K562 (cell line): ENCODE measurements around the gene DNAAF3. TPM values are rescaled to one million over a fixed set of nuclear protein-coding genes. Genes with fewer than 3 reads are reported as not detected.

Experiments used
- ATF2 ChIP-seq: sonication (generic); formaldehyde crosslinking; IDR thresholded peaks from 2 replicates; pipeline ENCODE4 v1.8.1; 2022; ENCODE audit warnings: missing genetic modification reagents
- CCNT2 ChIP-seq: IDR thresholded peaks from 2 replicates; pipeline ENCODE4 v1.6.1; 2011; ENCODE audit warnings: borderline replicate concordance, low read depth, mild to moderate bottlenecking, moderate library complexity, mixed read lengths, low read length; ENCODE audit not compliant: insufficient read length; ENCODE audit errors: extremely low read depth
- FOXA1 ChIP-seq: fragments of 450-650 bp; IDR thresholded peaks from 2 replicates; pipeline ENCODE4 v1.6.1; 2016; ENCODE audit warnings: mild to moderate bottlenecking, borderline replicate concordance
- GATA2 ChIP-seq: sonication (generic); formaldehyde crosslinking; IDR thresholded peaks from 2 replicates; pipeline ENCODE4 v1.4.0; 2020; ENCODE audit warnings: mild to moderate bottlenecking, missing genetic modification reagents
- HDGF ChIP-seq: fragments of 450-650 bp; IDR thresholded peaks from 2 replicates; pipeline ENCODE4 v1.6.1; 2016
- KAT8 ChIP-seq: fragments of 450-650 bp; IDR thresholded peaks from 2 replicates; pipeline ENCODE4 v1.6.1; 2016; ENCODE audit warnings: low read depth, mild to moderate bottlenecking
- KHSRP ChIP-seq: fragments of 450-650 bp; IDR thresholded peaks from 2 replicates; pipeline ENCODE4 v1.6.1; 2017
- MCM5 ChIP-seq: fragments of 450-650 bp; IDR thresholded peaks from 2 replicates; pipeline ENCODE4 v1.6.1; 2016; ENCODE audit warnings: low read depth
- NCOA6 ChIP-seq: fragments of 450-650 bp; IDR thresholded peaks from 2 replicates; pipeline ENCODE4 v1.6.1; 2017; ENCODE audit warnings: mild to moderate bottlenecking
- NELFE ChIP-seq: IDR thresholded peaks from 2 replicates; pipeline ENCODE4 v1.6.1; 2011; ENCODE audit warnings: mild to moderate bottlenecking; ENCODE audit not compliant: insufficient read depth, insufficient read length
- NFRKB ChIP-seq: fragments of 450-650 bp; IDR thresholded peaks from 2 replicates; pipeline ENCODE4 v1.6.1; 2016; ENCODE audit warnings: low read depth
- PHF21A ChIP-seq: fragments of 450-650 bp; IDR thresholded peaks from 2 replicates; pipeline ENCODE4 v1.6.1; 2017; ENCODE audit warnings: low read depth, borderline replicate concordance
- PRDM10 ChIP-seq: fragments of 450-650 bp; IDR thresholded peaks from 2 replicates; pipeline ENCODE4 v1.6.1; 2018; ENCODE audit not compliant: partially characterized antibody
- PTBP1 ChIP-seq: fragments of 200-400 bp; formaldehyde crosslinking; IDR thresholded peaks from 2 replicates; pipeline ENCODE4 v1.6.1; 2017; ENCODE audit warnings: low read depth, low read length
- SAFB2 ChIP-seq: fragments of 200-400 bp; formaldehyde crosslinking; IDR thresholded peaks from 2 replicates; pipeline ENCODE4 v1.6.1; 2018; ENCODE audit warnings: borderline replicate concordance, low read length, low read depth, moderate library complexity; ENCODE audit not compliant: severe bottlenecking
- SMC3 ChIP-seq: conservative IDR thresholded peaks from 2 replicates; pipeline ENCODE4 v1.6.1; 2011; ENCODE audit warnings: low read depth, low read length, improper control_type of control experiment; ENCODE audit not compliant: insufficient read depth
- SNRNP70 ChIP-seq: fragments of 200-400 bp; formaldehyde crosslinking; optimal IDR thresholded peaks from 2 replicates; pipeline ENCODE3; 2017; ENCODE audit warnings: low read depth, low read length
- STAG1 ChIP-seq: sonication (generic); formaldehyde crosslinking; IDR thresholded peaks from 2 replicates; pipeline ENCODE4 v1.5.0; 2020; ENCODE audit warnings: missing genetic modification reagents, borderline replicate concordance
- USF1 ChIP-seq: sonication (generic); formaldehyde crosslinking; IDR thresholded peaks from 2 replicates; pipeline ENCODE4 v1.9.0; 2022; ENCODE audit warnings: mild to moderate bottlenecking, missing genetic modification reagents
- ZFX ChIP-seq: sonication (generic); formaldehyde crosslinking; IDR thresholded peaks from 2 replicates; pipeline ENCODE4 v1.8.0; 2022; ENCODE audit warnings: mild to moderate bottlenecking, missing genetic modification reagents, moderate library complexity
- ZNF197 ChIP-seq: fragments of 200-800 bp; sonication (Bioruptor generic); IDR thresholded peaks from 2 replicates; pipeline ENCODE4 v1.6.1; 2016; ENCODE audit warnings: low read depth, missing genetic modification characterization, missing compliant biosample characterization
- ZNF77 ChIP-seq: fragments of 250-450 bp; sonication (Bioruptor Pico); IDR thresholded peaks from 2 replicates; pipeline ENCODE4 v1.5.0; 2020
- ZNF778 ChIP-seq: fragments of 450-650 bp; formaldehyde crosslinking; IDR thresholded peaks from 2 replicates; pipeline ENCODE4 v1.4.0; 2020; ENCODE audit warnings: mild to moderate bottlenecking, moderate library complexity
- polyA plus RNA-seq, 8 experiments: library from polyadenylated mRNA; depleted of rRNA in 4 of 8; stranded (reverse) in 5 of 8; unstranded in 3 of 8; fragments of >200 nt; fragmentation: Nextera tagmentation in 2 of 8; fragmentation: Illumina TruSeq in 1 of 8; extraction: Ambion mirVana in 2 of 8; extraction: Trizol in 1 of 8; gene quantifications; 2 replicates each; pipeline versions ENCODE4 v1.2.1 to v1.2.3, GENCODE V29; 2011 to 2014; ENCODE audit warnings: inconsistent platforms in 1 of 8, missing spikeins in 1 of 8
- total RNA-seq, 7 experiments: library from RNA; depleted of rRNA in 6 of 7; stranded (reverse); fragments of >200 nt in 6 of 7; fragmentation: Illumina TruSeq in 2 of 7; extraction: Trizol in 2 of 7; gene quantifications; 2 replicates each; pipeline versions ENCODE4 v1.2.1 to v1.2.3, GENCODE V29; 2011 to 2021; ENCODE audit warnings: low replicate concordance in 1 of 7

The DNAAF3 gene
- total and polyA plus RNA-seq, 9 of the 15 experiments (the other 6 are each of a cell fraction or from before 2014, with no cell fraction given) = 21.6 to 61.5 (median 43.0) TPM

- TF ChIP-seq ZFX (CRISPR knock-in tag) (peak; percentile 83), PRDM10 (peak; percentile 17), MCM5 (no peak), NELFE (no peak), USF1 (CRISPR knock-in tag) (no peak), ZNF778 (CRISPR knock-in tag) (no peak), ZNF77 (CRISPR knock-in tag) (no peak), STAG1 (no peak), CCNT2 (peak; percentile 49), NCOA6 (no peak), SMC3 (0 out of 2 replicates have a peak, but pooled peaks have one; percentile 28), PHF21A (no peak), GATA2 (CRISPR knock-in tag) (no peak), NFRKB (no peak), KAT8 (no peak), PTBP1 (no peak), HDGF (no peak), SAFB2 (no peak), ATF2 (no peak), KHSRP (no peak), SNRNP70 (no peak), ZNF197 (CRISPR knock-in tag) (no peak), FOXA1 (no peak)
Measured at GRCh38 chr19:55206664-55207500, 40.5 kb upstream of the DNAAF3 start (continued).
